Measurements from ENCODE around the gene FYCO1. TPM values are rescaled to one million over a fixed set of nuclear protein-coding genes. Genes with fewer than 3 reads are reported as not detected.
A peak's percentile ranks its signal among the peaks of the same experiment; 100 is the strongest.

Gene FYCO1
- total RNA-seq, 1 donor from 2014 or later, result 73.2 TPM

- DNase-seq, result peak; percentile 39
Measured at GRCh38 chr3:45942051-45942825, 53.4 kb downstream of the FYCO1 start.

- DNase-seq, result no peak
Measured at GRCh38 chr3:45940781-45941365, 54.8 kb downstream of the FYCO1 start.

GRCh38 chr3:45940004-45940780 is 55.4 kb downstream of the FYCO1 start:
- peak; percentile 12 for DNase-seq

GRCh38 chr3:45939341-45939771 is 56.3 kb downstream of the FYCO1 start:
- DNase-seq, result peak; percentile 6

- peak; percentile 94 for DNase-seq
Measured at GRCh38 chr3:45938864-45939263, 56.8 kb downstream of the FYCO1 start.

- DNase-seq, result no peak
Measured at GRCh38 chr3:45938043-45938435, 57.6 kb downstream of the FYCO1 start.

GRCh38 chr3:45937206-45938042 is 58.2 kb downstream of the FYCO1 start:
- DNase-seq, result no peak

GRCh38 chr3:45936261-45936660 is 59.4 kb downstream of the FYCO1 start:
- no peak for DNase-seq

GRCh38 chr3:45933591-45933990 is 62.0 kb downstream of the FYCO1 start:
- DNase-seq, result peak; percentile 35

- no peak for DNase-seq
Measured at GRCh38 chr3:45932112-45932511, 63.5 kb downstream of the FYCO1 start.

- DNase-seq, result no peak
Measured at GRCh38 chr3:45931496-45931895, 64.1 kb downstream of the FYCO1 start.

- peak; percentile 43 for DNase-seq
Measured at GRCh38 chr3:45929042-45929679, 66.5 kb downstream of the FYCO1 start.

GRCh38 chr3:45927881-45928280 is 67.7 kb downstream of the FYCO1 start:
- DNase-seq, result no peak

- DNase-seq, result no peak
Measured at GRCh38 chr3:45923755-45924154, 71.9 kb downstream of the FYCO1 start.

- no peak for DNase-seq
Measured at GRCh38 chr3:45922950-45923590, 72.6 kb downstream of the FYCO1 start.

- DNase-seq, result no peak
Measured at GRCh38 chr3:45922039-45922326, 73.6 kb downstream of the FYCO1 start.

- DNase-seq, result no peak
Measured at GRCh38 chr3:45921158-45922038, 74.2 kb downstream of the FYCO1 start.

- no peak for DNase-seq
Measured at GRCh38 chr3:45917146-45917898, 78.3 kb downstream of the FYCO1 start.

- DNase-seq, result no peak
Measured at GRCh38 chr3:45915518-45916231, 79.9 kb downstream of the FYCO1 start.

Data from tongue (tissue), 2 donors.